HFFc6 (cell line): ENCODE results near the gene ERBB2. TPM values are rescaled to one million over a fixed set of nuclear protein-coding genes. Genes with fewer than 3 reads are reported as not detected.
"Not testable (repeated sequence)": the region's sequence is repeated elsewhere in the genome, so short reads cannot be mapped to it uniquely, and the experiment has no call there.

ENCODE experiments used
- DNase-seq: peaks from one replicate; pipeline ENCODE4 v3.0.0-alpha.2; 2018
- H3K27ac Mint-ChIP-seq: 2 replicates; pipeline ENCODE4 v1.8.0; 2020; ENCODE audit warnings: mild to moderate bottlenecking, mixed read lengths
- H3K27me3 Mint-ChIP-seq: 2 replicates; pipeline ENCODE4 v1.8.0; 2021; ENCODE audit warnings: mild to moderate bottlenecking, moderate library complexity, mixed read lengths; ENCODE audit not compliant: insufficient read depth
- H3K36me3 Mint-ChIP-seq: 2 replicates; pipeline ENCODE4 v1.8.0; 2021; ENCODE audit warnings: low read depth, mixed read lengths
- H3K4me1 Mint-ChIP-seq: 2 replicates; pipeline ENCODE4 v1.8.0; 2020; ENCODE audit warnings: low read depth, mixed read lengths
- H3K4me3 Mint-ChIP-seq: 2 replicates; pipeline ENCODE4 v1.8.0; 2020; ENCODE audit warnings: mild to moderate bottlenecking, moderate library complexity, mixed read lengths
- H3K9me3 Mint-ChIP-seq: 2 replicates; pipeline ENCODE4 v1.8.0; 2020; ENCODE audit warnings: mild to moderate bottlenecking, mixed read lengths
- CTCF ChIP-seq: fragments of 200-600 bp; sonication (generic); IDR thresholded peaks from 2 replicates; pipeline ENCODE4 v1.5.0; 2021; ENCODE audit warnings: antibody characterized with exemption, mild to moderate bottlenecking
- total RNA-seq, 6 experiments: library from RNA; stranded (reverse); fragmentation: NEBNext Ultra II Directional; extraction: Animal tissue kit (Norgen Biotek cat#: 25700); gene quantifications; 2 replicates in 1 of 6; 3 replicates in 5 of 6; pipeline ENCODE4 v1.2.3, GENCODE V29; 2021

ERBB2 gene
- total RNA-seq, 6 experiments from 2014 or later = 51.9 to 67.2 (median 61.0) TPM

- DNase-seq = no peak
- no peak for TF ChIP-seq CTCF
- Mint-ChIP-seq H3K27me3 (peaks cover 2% of the 10 kb centered on the region; the same call in 1 of the 2 replicates), H3K4me3 (no peak overlapping the region), H3K27ac (no peak overlapping the region), H3K36me3 (peaks cover under 1% of the 10 kb centered on the region; the same call in 1 of the 2 replicates), H3K9me3 (no peaks in the 10 kb centered on the region), H3K4me1 (peaks cover 27% of the 10 kb centered on the region)
Measured at GRCh38 chr17:39706383-39706782, 6.5 kb downstream of the ERBB2 start.

- peaks cover 3% of the 10 kb centered on the region; the same call in 1 of the 2 replicates for H3K27me3 Mint-ChIP-seq
- H3K9me3 Mint-ChIP-seq = no peaks in the 10 kb centered on the region
- DNase-seq = no peak
- TF ChIP-seq CTCF = no peak
- H3K4me3 Mint-ChIP-seq = no peak overlapping the region
- peaks cover 4% of the 10 kb centered on the region; the same call in 1 of the 2 replicates for H3K36me3 Mint-ChIP-seq
- peaks cover 22% of the 10 kb centered on the region for H3K4me1 Mint-ChIP-seq
- no peak overlapping the region for H3K27ac Mint-ChIP-seq
Measured at GRCh38 chr17:39706921-39707337, 7.1 kb downstream of the ERBB2 start.

GRCh38 chr17:39709319-39709997, 9.6 kb downstream of the ERBB2 start:
- TF ChIP-seq CTCF = no peak
- no peak for DNase-seq
- Mint-ChIP-seq H3K4me1 (peaks cover 5% of the 10 kb centered on the region; the same call in 1 of the 2 replicates), H3K36me3 (peaks cover 4% of the 10 kb centered on the region; the same call in 1 of the 2 replicates), H3K9me3 (no peaks in the 10 kb centered on the region), H3K27ac (no peak overlapping the region), H3K27me3 (peaks cover 2% of the 10 kb centered on the region; the same call in 1 of the 2 replicates), H3K4me3 (no peak overlapping the region)

GRCh38 chr17:39709998-39710964, 10.4 kb downstream of the ERBB2 start:
- no peak overlapping the region for H3K27ac Mint-ChIP-seq
- no peaks in the 10 kb centered on the region for H3K4me1 Mint-ChIP-seq
- no peak for TF ChIP-seq CTCF
- H3K36me3 Mint-ChIP-seq = peaks cover 4% of the 10 kb centered on the region; the same call in 1 of the 2 replicates
- DNase-seq = no peak
- no peak overlapping the region for H3K4me3 Mint-ChIP-seq
- H3K9me3 Mint-ChIP-seq = no peaks in the 10 kb centered on the region
- H3K27me3 Mint-ChIP-seq = peaks cover 2% of the 10 kb centered on the region; the same call in 1 of the 2 replicates

- not testable (repeated sequence) for H3K27me3 Mint-ChIP-seq, H3K4me3 Mint-ChIP-seq, DNase-seq, H3K36me3 Mint-ChIP-seq, H3K9me3 Mint-ChIP-seq, H3K27ac Mint-ChIP-seq, H3K4me1 Mint-ChIP-seq
Measured at GRCh38 chr17:39711071-39711470, 11.2 kb downstream of the ERBB2 start.
